KOPT-K1 (cell line): ENCODE measurements around the gene OPCML.

Experiments used
- H3K27ac ChIP-seq: fragments of 200-600 bp; sonication (generic); 2 replicates; pipeline ENCODE4 v1.5.1; 2016; ENCODE audit warnings: antibody characterized with exemption, mild to moderate bottlenecking, low read depth, low read length; ENCODE audit not compliant: poor library complexity, severe bottlenecking
- H3K36me3 ChIP-seq: fragments of 200-600 bp; sonication (generic); 2 replicates; pipeline ENCODE4 v1.5.1; 2017; ENCODE audit warnings: antibody characterized with exemption, mild to moderate bottlenecking, low read length, moderate library complexity; ENCODE audit not compliant: insufficient read depth
- H3K9me3 ChIP-seq: fragments of 200-600 bp; sonication (generic); 2 replicates; pipeline ENCODE4 v1.5.1; 2017; ENCODE audit warnings: antibody characterized with exemption, low read length, mild to moderate bottlenecking; ENCODE audit not compliant: insufficient read depth, poor library complexity, severe bottlenecking

The OPCML gene

GRCh38 chr11:132892876-132893275 lies 639.4 kb downstream of the OPCML start:
- Histone ChIP-seq H3K36me3 (no peaks in the 10 kb centered on the region), H3K27ac (no peak overlapping the region), H3K9me3 (no peaks in the 10 kb centered on the region)

- H3K27ac ChIP-seq: no peak overlapping the region
- no peaks in the 10 kb centered on the region for H3K36me3 ChIP-seq
- H3K9me3 ChIP-seq: no peaks in the 10 kb centered on the region
These were observed 644.1 kb downstream of the OPCML start for GRCh38 chr11:132888226-132888625.

GRCh38 chr11:132886335-132886734 lies 646.0 kb downstream of the OPCML start:
- Histone ChIP-seq H3K9me3 (no peaks in the 10 kb centered on the region), H3K36me3 (no peaks in the 10 kb centered on the region), H3K27ac (no peak overlapping the region)

GRCh38 chr11:132883241-132883640 lies 649.1 kb downstream of the OPCML start:
- Histone ChIP-seq H3K9me3 (no peaks in the 10 kb centered on the region), H3K36me3 (no peaks in the 10 kb centered on the region), H3K27ac (no peak overlapping the region)

- no peaks in the 10 kb centered on the region for H3K9me3 ChIP-seq
- H3K27ac ChIP-seq: no peak overlapping the region
- no peaks in the 10 kb centered on the region for H3K36me3 ChIP-seq
These were observed 650.7 kb downstream of the OPCML start for GRCh38 chr11:132881622-132882021.

- Histone ChIP-seq H3K27ac (no peak overlapping the region), H3K9me3 (no peaks in the 10 kb centered on the region), H3K36me3 (no peaks in the 10 kb centered on the region)
These were observed 654.2 kb downstream of the OPCML start for GRCh38 chr11:132878111-132878510.

GRCh38 chr11:132876705-132877104 lies 655.6 kb downstream of the OPCML start:
- H3K9me3 ChIP-seq: no peaks in the 10 kb centered on the region
- no peak overlapping the region for H3K27ac ChIP-seq
- no peaks in the 10 kb centered on the region for H3K36me3 ChIP-seq

GRCh38 chr11:132876239-132876638 lies 656.1 kb downstream of the OPCML start:
- Histone ChIP-seq H3K27ac (no peak overlapping the region), H3K9me3 (no peaks in the 10 kb centered on the region), H3K36me3 (no peaks in the 10 kb centered on the region)

- no peak overlapping the region for H3K27ac ChIP-seq
- no peaks in the 10 kb centered on the region for H3K36me3 ChIP-seq
- H3K9me3 ChIP-seq: no peaks in the 10 kb centered on the region
These were observed 657.7 kb downstream of the OPCML start for GRCh38 chr11:132874638-132875037.

- no peaks in the 10 kb centered on the region for H3K36me3 ChIP-seq
- no peaks in the 10 kb centered on the region for H3K9me3 ChIP-seq
- H3K27ac ChIP-seq: no peak overlapping the region
These were observed 658.5 kb downstream of the OPCML start for GRCh38 chr11:132873841-132874240.

GRCh38 chr11:132872211-132872610 lies 660.1 kb downstream of the OPCML start:
- Histone ChIP-seq H3K27ac (no peak overlapping the region), H3K9me3 (no peaks in the 10 kb centered on the region), H3K36me3 (no peaks in the 10 kb centered on the region)

- Histone ChIP-seq H3K9me3 (no peaks in the 10 kb centered on the region), H3K27ac (no peak overlapping the region), H3K36me3 (no peaks in the 10 kb centered on the region)
These were observed 665.3 kb downstream of the OPCML start for GRCh38 chr11:132866783-132867545.

- no peak overlapping the region for H3K27ac ChIP-seq
- H3K9me3 ChIP-seq: no peaks in the 10 kb centered on the region
- H3K36me3 ChIP-seq: no peaks in the 10 kb centered on the region
These were observed 666.7 kb downstream of the OPCML start for GRCh38 chr11:132865623-132866022.

GRCh38 chr11:132864811-132865576 lies 667.3 kb downstream of the OPCML start:
- no peaks in the 10 kb centered on the region for H3K36me3 ChIP-seq
- no peaks in the 10 kb centered on the region for H3K9me3 ChIP-seq
- no peak overlapping the region for H3K27ac ChIP-seq

- Histone ChIP-seq H3K27ac (no peak overlapping the region), H3K36me3 (no peaks in the 10 kb centered on the region), H3K9me3 (no peaks in the 10 kb centered on the region)
These were observed 669.4 kb downstream of the OPCML start for GRCh38 chr11:132862933-132863332.

- H3K9me3 ChIP-seq: no peaks in the 10 kb centered on the region
- H3K27ac ChIP-seq: no peak overlapping the region
These were observed 670.2 kb downstream of the OPCML start for GRCh38 chr11:132862137-132862536.

More at GRCh38 chr11:132862137-132862536, 670.2 kb downstream of the OPCML start:
- H3K36me3 ChIP-seq: no peaks in the 10 kb centered on the region
